H9 (cell line): Measurements from ENCODE around the gene SYCP2L. TPM values are rescaled to one million over a fixed set of nuclear protein-coding genes. Genes with fewer than 3 reads are reported as not detected.

Experiments used
- DNase-seq: peaks from one replicate; pipeline ENCODE4 v3.0.0-alpha.2; 2017
- H2AFZ ChIP-seq: one replicate; pipeline ENCODE4 v1.6.1; 2013; ENCODE audit warnings: mild to moderate bottlenecking, low read length, control low read depth, moderate library complexity
- H2AK5ac ChIP-seq: 2 replicates; pipeline ENCODE4 v1.6.1; 2013; ENCODE audit warnings: low read length, control low read depth, mixed read lengths; ENCODE audit not compliant: insufficient read length
- H2BK120ac ChIP-seq: one replicate; pipeline ENCODE4 v1.6.1; 2013; ENCODE audit warnings: low read depth, mild to moderate bottlenecking, low read length, control low read depth, inconsistent platforms; ENCODE audit not compliant: poor library complexity, severe bottlenecking
- H2BK12ac ChIP-seq: 2 replicates; pipeline ENCODE4 v1.6.1; 2013; ENCODE audit warnings: low read length, control low read depth, mixed read lengths, low read depth; ENCODE audit not compliant: insufficient read length
- H2BK15ac ChIP-seq: 2 replicates; pipeline ENCODE4 v1.6.1; 2013; ENCODE audit warnings: low read depth, low read length, control low read depth
- H2BK20ac ChIP-seq: one replicate; pipeline ENCODE4 v1.6.1; 2013; ENCODE audit warnings: low read depth, mild to moderate bottlenecking, low read length, control low read depth, inconsistent platforms; ENCODE audit not compliant: poor library complexity, severe bottlenecking
- H2BK5ac ChIP-seq: 2 replicates; pipeline ENCODE4 v1.6.1; 2013; ENCODE audit warnings: low read length, control low read depth, mixed read lengths; ENCODE audit not compliant: insufficient read length
- H3K14ac ChIP-seq: 2 replicates; pipeline ENCODE4 v1.6.1; 2013; ENCODE audit warnings: low read length, control low read depth; ENCODE audit not compliant: insufficient read depth
- H3K18ac ChIP-seq: 2 replicates; pipeline ENCODE4 v1.6.1; 2013; ENCODE audit warnings: low read depth, mild to moderate bottlenecking, mixed read lengths, low read length, control low read depth; ENCODE audit not compliant: insufficient read length
- H3K23ac ChIP-seq: 2 replicates; pipeline ENCODE4 v1.6.1; 2013; ENCODE audit warnings: low read length, control low read depth, mixed read lengths, low read depth; ENCODE audit not compliant: insufficient read length
- H3K23me2 ChIP-seq: 2 replicates; pipeline ENCODE4 v1.6.1; 2013; ENCODE audit warnings: low read depth, mild to moderate bottlenecking, mixed read lengths, low read length, control low read depth; ENCODE audit not compliant: insufficient read length, poor library complexity, severe bottlenecking
- H3K27ac ChIP-seq: 2 replicates; pipeline ENCODE4 v1.5.1; 2013; ENCODE audit warnings: low read length, control low read depth, mixed read lengths, low read depth; ENCODE audit not compliant: insufficient read length
- H3K27me3 ChIP-seq: 2 replicates; pipeline ENCODE4 v1.6.1; 2013; ENCODE audit warnings: low read length, control low read depth, inconsistent platforms; ENCODE audit not compliant: insufficient read depth
- H3K4ac ChIP-seq: 2 replicates; pipeline ENCODE4 v1.6.1; 2013; ENCODE audit warnings: low read depth, mild to moderate bottlenecking, control low read depth, inconsistent platforms, low read length, moderate library complexity
- H3K4me1 ChIP-seq: 2 replicates; pipeline ENCODE4 v1.6.1; 2013; ENCODE audit warnings: low read length, control low read depth, inconsistent platforms; ENCODE audit not compliant: insufficient read depth
- H3K4me2 ChIP-seq: 2 replicates; pipeline ENCODE4 v1.6.1; 2013; ENCODE audit warnings: low read length, control low read depth, mixed read lengths; ENCODE audit not compliant: insufficient read length, insufficient read depth
- H3K56ac ChIP-seq: 2 replicates; pipeline ENCODE4 v1.6.1; 2013; ENCODE audit warnings: low read depth, mild to moderate bottlenecking, mixed read lengths, low read length, control low read depth; ENCODE audit not compliant: insufficient read length
- H3K79me1 ChIP-seq: 2 replicates; pipeline ENCODE4 v1.6.1; 2013; ENCODE audit warnings: low read depth, mild to moderate bottlenecking, moderate library complexity, low read length, control low read depth, inconsistent platforms; ENCODE audit not compliant: insufficient read depth, poor library complexity, severe bottlenecking
- H3K79me2 ChIP-seq: 2 replicates; pipeline ENCODE4 v1.6.1; 2013; ENCODE audit warnings: low read length, control low read depth, inconsistent platforms; ENCODE audit not compliant: insufficient read depth
- H3K9ac ChIP-seq: 2 replicates; pipeline ENCODE4 v1.6.1; 2013; ENCODE audit warnings: low read length, control low read depth, mixed read lengths; ENCODE audit not compliant: insufficient read length; ENCODE audit errors: extremely low read depth
- H3K9me3 ChIP-seq: one replicate; pipeline ENCODE4 v1.6.1; 2013; ENCODE audit warnings: low read depth, low read length, inconsistent platforms; ENCODE audit not compliant: control insufficient read depth
- H3T11ph ChIP-seq: one replicate; pipeline ENCODE4 v1.6.1; 2013; ENCODE audit warnings: mild to moderate bottlenecking, low read length, control low read depth, inconsistent platforms
- H4K20me1 ChIP-seq: one replicate; pipeline ENCODE4 v1.6.1; 2013; ENCODE audit not compliant: control insufficient read depth, insufficient read length, insufficient read depth
- H4K5ac ChIP-seq: 2 replicates; pipeline ENCODE4 v1.6.1; 2013; ENCODE audit warnings: low read depth, mild to moderate bottlenecking, mixed read lengths, low read length, control low read depth; ENCODE audit not compliant: insufficient read length
- H4K8ac ChIP-seq: replicated peaks from 2 replicates; pipeline ENCODE4 v1.6.1; 2013; ENCODE audit warnings: low read length, control low read depth, mixed read lengths, low read depth; ENCODE audit not compliant: insufficient read length
- H4K91ac ChIP-seq: 2 replicates; pipeline ENCODE4 v1.6.1; 2013; ENCODE audit warnings: low read depth, mild to moderate bottlenecking, moderate library complexity, mixed read lengths, low read length, control low read depth; ENCODE audit not compliant: insufficient read length
- H3K27ac Mint-ChIP-seq, 3 experiments: 2 replicates in 2 of 3; 3 replicates in 1 of 3; pipeline ENCODE4 v1.8.0; 2020 to 2021; ENCODE audit warnings: mixed read lengths in 3 of 3, mild to moderate bottlenecking in 1 of 3, moderate library complexity in 1 of 3
- H3K27me3 Mint-ChIP-seq: 2 replicates; pipeline ENCODE4 v1.8.0; 2021; ENCODE audit warnings: low read depth, mild to moderate bottlenecking, moderate library complexity, mixed read lengths
- H3K36me3 Mint-ChIP-seq, 3 experiments: 2 replicates in 2 of 3; 3 replicates in 1 of 3; pipeline ENCODE4 v1.8.0; 2020 to 2021; ENCODE audit warnings: low read depth in 3 of 3, mixed read lengths in 3 of 3; ENCODE audit not compliant: insufficient read depth in 1 of 3
- H3K4me1 Mint-ChIP-seq, 2 experiments: 2 replicates each; pipeline ENCODE4 v1.8.0; 2020; ENCODE audit warnings: mixed read lengths in 2 of 2
- H3K4me3 Mint-ChIP-seq, 2 experiments: 2 replicates in 1 of 2; 3 replicates in 1 of 2; pipeline ENCODE4 v1.8.0; 2020 to 2021; ENCODE audit warnings: mild to moderate bottlenecking in 2 of 2, mixed read lengths in 2 of 2, moderate library complexity in 1 of 2
- H3K9me3 Mint-ChIP-seq, 2 experiments: 2 replicates in 1 of 2; 3 replicates in 1 of 2; pipeline ENCODE4 v1.8.0; 2020; ENCODE audit warnings: mild to moderate bottlenecking in 2 of 2, mixed read lengths in 2 of 2, moderate library complexity in 1 of 2
- WGBS: extraction: QIAGEN DNeasy Blood & Tissue Kit; methylation state at CpG from one replicate; pipeline ENCODE4 v1.1.7; 2013; ENCODE audit warnings: missing lambda C conversion rate, low lambda C conversion rate, mixed read lengths; ENCODE audit not compliant: insufficient read length; ENCODE audit errors: extremely low coverage; 5-methylcytosine and 5-hydroxymethylcytosine counted together
- total RNA-seq: library from RNA; stranded (reverse); gene quantifications from 2 replicates; pipeline ENCODE4 v1.2.1, GENCODE V29; 2021
- TF ChIP-seq, protein P1 (sequence below): fragments of 200-600 bp; sonication (generic); conservative IDR thresholded peaks from 3 replicates; pipeline ENCODE4 v1.8.0; 2021; ENCODE audit warnings: antibody characterized with exemption, mild to moderate bottlenecking

SYCP2L gene
- total RNA-seq, 1 experiment from 2014 or later: 3.5 TPM

- no peak overlapping the region for H2BK5ac ChIP-seq
- no peak overlapping the region for H4K8ac ChIP-seq
- H3T11ph ChIP-seq: no peak overlapping the region
- H3K79me2 ChIP-seq: no peaks in the 10 kb centered on the region
- Mint-ChIP-seq H3K4me1 (peaks cover 8 to 11% of the 10 kb centered on the region in 2 experiments), H3K9me3 (no peaks in the 10 kb centered on the region; a peak in 1 of 5 replicates), H3K27me3 (no peaks in the 10 kb centered on the region; the same call in none of the 2 replicates), H3K4me3 (no peak overlapping the region), H3K36me3 (peaks cover 0 to 3% (median 0%) of the 10 kb centered on the region in 3 experiments; a peak in 1 of 7 replicates), H3K27ac (no peak overlapping the region; a peak in 2 of 7 replicates)
- no peak overlapping the region for H2BK12ac ChIP-seq
- H3K18ac ChIP-seq: no peak overlapping the region
- H3K4me2 ChIP-seq: no peak overlapping the region
- no peaks in the 10 kb centered on the region for H3K9me3 ChIP-seq
- H2BK120ac ChIP-seq: no peak overlapping the region
- no peak overlapping the region for H2BK20ac ChIP-seq
- H4K91ac ChIP-seq: no peak overlapping the region
- WGBS: no CpG with 5 or more reads among the region's 6 CpGs
- H2AK5ac ChIP-seq: no peak overlapping the region
- H3K27ac ChIP-seq: no peak overlapping the region
- H3K23ac ChIP-seq: no peak overlapping the region
- TF ChIP-seq, protein P1, sequence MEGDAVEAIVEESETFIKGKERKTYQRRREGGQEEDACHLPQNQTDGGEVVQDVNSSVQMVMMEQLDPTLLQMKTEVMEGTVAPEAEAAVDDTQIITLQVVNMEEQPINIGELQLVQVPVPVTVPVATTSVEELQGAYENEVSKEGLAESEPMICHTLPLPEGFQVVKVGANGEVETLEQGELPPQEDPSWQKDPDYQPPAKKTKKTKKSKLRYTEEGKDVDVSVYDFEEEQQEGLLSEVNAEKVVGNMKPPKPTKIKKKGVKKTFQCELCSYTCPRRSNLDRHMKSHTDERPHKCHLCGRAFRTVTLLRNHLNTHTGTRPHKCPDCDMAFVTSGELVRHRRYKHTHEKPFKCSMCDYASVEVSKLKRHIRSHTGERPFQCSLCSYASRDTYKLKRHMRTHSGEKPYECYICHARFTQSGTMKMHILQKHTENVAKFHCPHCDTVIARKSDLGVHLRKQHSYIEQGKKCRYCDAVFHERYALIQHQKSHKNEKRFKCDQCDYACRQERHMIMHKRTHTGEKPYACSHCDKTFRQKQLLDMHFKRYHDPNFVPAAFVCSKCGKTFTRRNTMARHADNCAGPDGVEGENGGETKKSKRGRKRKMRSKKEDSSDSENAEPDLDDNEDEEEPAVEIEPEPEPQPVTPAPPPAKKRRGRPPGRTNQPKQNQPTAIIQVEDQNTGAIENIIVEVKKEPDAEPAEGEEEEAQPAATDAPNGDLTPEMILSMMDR: no peak
- H4K5ac ChIP-seq: no peak overlapping the region
- H2AFZ ChIP-seq: no peak overlapping the region
- no peak overlapping the region for H3K56ac ChIP-seq
- H3K4ac ChIP-seq: no peak overlapping the region
- no peak overlapping the region for H2BK15ac ChIP-seq
- no peak for DNase-seq
- H3K23me2 ChIP-seq: no peaks in the 10 kb centered on the region
- no peak overlapping the region for H3K9ac ChIP-seq
- H3K14ac ChIP-seq: no peak overlapping the region
- no peaks in the 10 kb centered on the region for H4K20me1 ChIP-seq
- no peaks in the 10 kb centered on the region for H3K79me1 ChIP-seq
- no peaks in the 10 kb centered on the region for H3K4me1 ChIP-seq
- no peaks in the 10 kb centered on the region for H3K27me3 ChIP-seq
Observed at GRCh38 chr6:10976571-10976970, 89.7 kb downstream of the SYCP2L start.
